Liver (tissue), 3 donors: ENCODE results near the gene COMMD10.

Experiments used
- CTCF ChIP-seq: fragments of 150-350 bp; IDR thresholded peaks from 2 replicates; pipeline ENCODE4 v1.5.1; 2017; ENCODE audit warnings: improper control_type of control experiment, low read depth, low read length; ENCODE audit not compliant: missing input control
- EGR1 ChIP-seq, 2 donors: IDR thresholded peaks; 2 replicates each; pipeline ENCODE4 v1.6.1; 2016 to 2018; ENCODE audit warnings: antibody characterized with exemption in 2 of 2, low read depth in 2 of 2
- GABPA ChIP-seq, 2 donors: IDR thresholded peaks in 1 of 2; conservative IDR thresholded peaks in 1 of 2; 2 replicates each; pipeline ENCODE4 v1.6.1; 2016; ENCODE audit warnings: antibody characterized with exemption in 2 of 2, mild to moderate bottlenecking in 1 of 2, moderate library complexity in 1 of 2
- HNF4A ChIP-seq, 2 donors: conservative IDR thresholded peaks; 2 replicates each; pipeline ENCODE4 v1.6.1; 2016; ENCODE audit warnings: antibody characterized with exemption in 2 of 2, mild to moderate bottlenecking in 2 of 2
- JUND ChIP-seq, 2 donors: IDR thresholded peaks; 2 replicates each; pipeline ENCODE4 v1.6.1; 2016; ENCODE audit warnings: antibody characterized with exemption in 2 of 2
- MAX ChIP-seq: IDR thresholded peaks from 2 replicates; pipeline ENCODE4 v1.6.1; 2016; ENCODE audit warnings: antibody characterized with exemption
- RAD21 ChIP-seq, 2 donors: IDR thresholded peaks; 2 replicates each; pipeline ENCODE4 v1.6.1; 2016; ENCODE audit warnings: antibody characterized with exemption in 2 of 2, mild to moderate bottlenecking in 2 of 2
- REST ChIP-seq: IDR thresholded peaks from 2 replicates; pipeline ENCODE4 v1.6.1; 2016; ENCODE audit warnings: antibody characterized with exemption, mild to moderate bottlenecking
- SP1 ChIP-seq: IDR thresholded peaks from 2 replicates; pipeline ENCODE4 v1.6.1; 2018; ENCODE audit warnings: antibody characterized with exemption, mild to moderate bottlenecking
- TAF1 ChIP-seq: conservative IDR thresholded peaks from 2 replicates; pipeline ENCODE4 v1.6.1; 2016; ENCODE audit warnings: antibody characterized with exemption, mild to moderate bottlenecking
- YY1 ChIP-seq: IDR thresholded peaks from 2 replicates; pipeline ENCODE4 v1.6.1; 2016; ENCODE audit warnings: antibody characterized with exemption, mild to moderate bottlenecking
- donor health status: healthy.
- donor health status: healthy.

- TF ChIP-seq CTCF: no peak
- no peak for TF ChIP-seq MAX
- no peak for TF ChIP-seq YY1
- no peak for TF ChIP-seq TAF1
- TF ChIP-seq JUND (IDR thresholded peaks at IDR 0.05): no peak
- TF ChIP-seq RAD21 (IDR thresholded peaks at IDR 0.05): no peak
- TF ChIP-seq GABPA (IDR thresholded peaks at IDR 0.05 in 1 of 2, conservative IDR thresholded peaks at IDR 0.05 in 1 of 2): no peak
- no peak for TF ChIP-seq SP1
- TF ChIP-seq HNF4A (conservative IDR thresholded peaks at IDR 0.05): no peak
- no peak for TF ChIP-seq REST
- TF ChIP-seq EGR1 (IDR thresholded peaks at IDR 0.05; ENCODE audit: low read depth in 2 of 2): no peak
Measured at GRCh38 chr5:116265471-116265870, 180.6 kb downstream of the COMMD10 start.
